GM12878 (cell line): ENCODE data around the gene KCTD12. TPM values are rescaled to one million over a fixed set of nuclear protein-coding genes. Genes with fewer than 3 reads are reported as not detected.

ENCODE experiments used
- ATAC-seq: fragments of 200-7000 bp; cut with Tn5 transposase; 3 replicates; pipeline ENCODE4 v1.9.1; 2020; ENCODE audit warnings: mild to moderate bottlenecking, moderate library complexity
- BruUV-seq: library from RNA; stranded (reverse); fragments of 400-500 nt; replicated peaks from 2 replicates; lab custom pipeline; 2021; lab: Mats Ljungman, UMichigan
- CTCF ChIA-PET: fragments of 300-600 bp; sonication (Branson Sonifier 250); formaldehyde crosslinking; extraction: SDS; loops from one replicate; lab custom pipeline; 2021; ENCODE audit warnings: inconsistent platforms; lab: Yijun Ruan, JAX
- POLR2A ChIA-PET: fragments of 350-600 bp; formaldehyde crosslinking; extraction: SDS; loops from one replicate; lab custom pipeline; 2021; ENCODE audit warnings: inconsistent platforms; lab: Charles Lee
- RAD21 ChIA-PET: fragments of 300-600 bp; sonication (Branson Sonifier 250); formaldehyde crosslinking; loops from one replicate; lab custom pipeline; 2023; ENCODE audit warnings: antibody characterized with exemption; ENCODE audit not compliant: unreplicated experiment; lab: Charles Lee
- SMC1A ChIA-PET: fragments of 300-600 bp; sonication (Branson Sonifier 250); formaldehyde crosslinking; loops from one replicate; lab custom pipeline; 2023; ENCODE audit not compliant: unreplicated experiment, uncharacterized antibody; lab: Charles Lee
- DNase-seq: peaks from one replicate; pipeline ENCODE4 v3.0.0-alpha.2; 2011; ENCODE audit warnings: low read depth, low spot score
- FAIRE-seq: peaks from 3 replicates; lab custom pipeline; 2011; peaks lifted over from hg19 to GRCh38; lab: Jason Lieb, UNC
- H2AFZ ChIP-seq: 2 replicates; pipeline ENCODE4 v1.6.0; 2011; ENCODE audit warnings: low read depth, low read length, control low read depth; ENCODE audit not compliant: control insufficient read depth
- H3K27ac ChIP-seq: 2 replicates; pipeline ENCODE4 v1.5.1; 2011; ENCODE audit warnings: control low read depth; ENCODE audit not compliant: control insufficient read depth, insufficient read depth
- H3K27me3 ChIP-seq, 2 experiments: replicated peaks in 1 of 2; 2 replicates each; pipeline versions ENCODE4 v1.6.0 to v1.6.1; 2011; ENCODE audit warnings: low read length in 1 of 2; ENCODE audit not compliant: control insufficient read depth in 2 of 2, insufficient read depth in 2 of 2
- H3K36me3 ChIP-seq, 2 experiments: 2 replicates each; pipeline ENCODE4 v1.5.1; 2011; ENCODE audit warnings: low read length in 1 of 2; ENCODE audit not compliant: control insufficient read depth in 2 of 2, insufficient read depth in 2 of 2
- H3K4me1 ChIP-seq: 2 replicates; pipeline ENCODE4 v1.6.1; 2011; ENCODE audit warnings: mild to moderate bottlenecking, low read length, moderate library complexity, mixed read lengths; ENCODE audit not compliant: control insufficient read depth, insufficient read depth
- H3K4me2 ChIP-seq: 2 replicates; pipeline ENCODE4 v1.6.0; 2011; ENCODE audit warnings: control low read depth; ENCODE audit not compliant: control insufficient read depth, insufficient read depth
- H3K4me3 ChIP-seq: fragments of 200-600 bp; sonication (generic); 2 replicates; pipeline ENCODE4 v1.5.1; 2016
- H3K79me2 ChIP-seq: 2 replicates; pipeline ENCODE4 v1.6.0; 2011; ENCODE audit warnings: low read length; ENCODE audit not compliant: control insufficient read depth, insufficient read depth
- H3K9ac ChIP-seq: 2 replicates; pipeline ENCODE4 v1.8.0; 2011; ENCODE audit warnings: low read length, control low read depth, mixed read lengths; ENCODE audit not compliant: control insufficient read depth, insufficient read depth
- H3K9me3 ChIP-seq: replicated peaks from 3 replicates; pipeline ENCODE4 v1.5.1; 2011; ENCODE audit warnings: mild to moderate bottlenecking, low read length; ENCODE audit not compliant: control insufficient read depth, insufficient read depth
- H4K20me1 ChIP-seq: 2 replicates; pipeline ENCODE4 v1.6.0; 2011; ENCODE audit not compliant: control insufficient read depth, insufficient read depth
- BCLAF1 ChIP-seq: fragments of 450-650 bp; IDR thresholded peaks from 2 replicates; pipeline ENCODE4 v1.6.1; 2017; ENCODE audit warnings: antibody characterized with exemption, mild to moderate bottlenecking, moderate library complexity
- ETV6 ChIP-seq, 2 experiments: fragments of 450-650 bp in 1 of 2; IDR thresholded peaks in 1 of 2; conservative IDR thresholded peaks in 1 of 2; 2 replicates each; pipeline ENCODE4 v1.6.1; 2014; ENCODE audit warnings: antibody characterized with exemption in 1 of 2, borderline replicate concordance in 1 of 2, low read depth in 1 of 2, mild to moderate bottlenecking in 1 of 2, moderate library complexity in 1 of 2
- MYB ChIP-seq: fragments of 150-350 bp; IDR thresholded peaks from 2 replicates; pipeline ENCODE4 v1.6.1; 2014; ENCODE audit warnings: mild to moderate bottlenecking, low read depth, low read length, borderline replicate concordance
- NKRF ChIP-seq: fragments of 450-650 bp; conservative IDR thresholded peaks from 2 replicates; pipeline ENCODE4 v1.6.1; 2017; ENCODE audit warnings: mild to moderate bottlenecking, moderate library complexity
- NR2F1 ChIP-seq: fragments of 450-650 bp; conservative IDR thresholded peaks from 2 replicates; pipeline ENCODE4 v1.6.1; 2017; ENCODE audit warnings: mild to moderate bottlenecking
- POLR2AphosphoS2 ChIP-seq: IDR thresholded peaks from 2 replicates; pipeline ENCODE4 v1.6.1; 2011; ENCODE audit warnings: low read depth, mild to moderate bottlenecking, low read length, improper control_type of control experiment, moderate library complexity
- RAD51 ChIP-seq: fragments of 450-650 bp; IDR thresholded peaks from 2 replicates; pipeline ENCODE4 v1.6.1; 2016; ENCODE audit warnings: moderate library complexity, mild to moderate bottlenecking, inconsistent platforms
- SREBF1 ChIP-seq: IDR thresholded peaks from 2 replicates; pipeline ENCODE4 v1.6.1; 2012; ENCODE audit warnings: mild to moderate bottlenecking, low read length
- ZBED1 ChIP-seq: IDR thresholded peaks from 2 replicates; pipeline ENCODE4 v1.6.1; 2016; ENCODE audit warnings: borderline replicate concordance
- ZBTB40 ChIP-seq: fragments of 450-650 bp; IDR thresholded peaks from 2 replicates; pipeline ENCODE4 v1.6.1; 2016; ENCODE audit warnings: mild to moderate bottlenecking, moderate library complexity, borderline replicate concordance
- ZNF217 ChIP-seq: fragments of 450-650 bp; IDR thresholded peaks from 2 replicates; pipeline ENCODE4 v1.6.1; 2017; ENCODE audit warnings: antibody characterized with exemption, mild to moderate bottlenecking
- WGBS: methylation state at CpG from one replicate; pipeline ENCODE4 v1.1.6; 2016; ENCODE audit warnings: low lambda C conversion rate; ENCODE audit not compliant: insufficient replicate concordance, insufficient coverage; ENCODE audit errors: missing lambda C conversion rate; 5-methylcytosine and 5-hydroxymethylcytosine counted together
- in situ Hi-C: fragments of 300-500 bp; cut with MboI; formaldehyde crosslinking; loops from 9 replicates; pipeline ENCODE4 v1.14.3; 2018; ENCODE audit warnings: mixed read lengths
- intact Hi-C: fragments of 100-400 bp; cut with micrococcal nuclease; formaldehyde crosslinking; loops from one replicate; pipeline ENCODE4 v1.14.2; 2022; ENCODE audit not compliant: unreplicated experiment
- polyA plus RNA-seq, 11 experiments: library from polyadenylated mRNA; depleted of rRNA in 4 of 11; unstranded in 6 of 11; stranded (reverse) in 5 of 11; fragments of >200 nt; fragmentation: Nextera tagmentation in 4 of 11; fragmentation: Illumina TruSeq in 1 of 11; extraction: Ambion mirVana in 4 of 11; extraction: Trizol in 1 of 11; gene quantifications; 1 replicate in 1 of 11; 2 replicates in 10 of 11; pipeline versions ENCODE4 v1.2.1 to v1.2.3, GENCODE V29; 2011 to 2016; ENCODE audit warnings: inconsistent platforms in 2 of 11, missing spikeins in 2 of 11, low read depth in 1 of 11
- total RNA-seq, 4 experiments: library from RNA; depleted of rRNA in 3 of 4; stranded (reverse); fragments of >200 nt in 3 of 4; fragmentation: Illumina TruSeq in 1 of 4; extraction: Trizol in 1 of 4; gene quantifications; 2 replicates each; pipeline versions ENCODE4 v1.2.1 to v1.2.3, GENCODE V29; 2013 to 2021
- TF ChIP-seq, protein P1 (sequence below): fragments of 150-350 bp; IDR thresholded peaks from 2 replicates; pipeline ENCODE4 v1.6.1; 2016; ENCODE audit warnings: low read depth, low read length

Gene KCTD12
- total and polyA plus RNA-seq, 10 of the 15 experiments (the other 5 are each of a cell fraction or from before 2014, with no cell fraction given): 0.24 to 2.9 (median 0.92) TPM

DNA sequence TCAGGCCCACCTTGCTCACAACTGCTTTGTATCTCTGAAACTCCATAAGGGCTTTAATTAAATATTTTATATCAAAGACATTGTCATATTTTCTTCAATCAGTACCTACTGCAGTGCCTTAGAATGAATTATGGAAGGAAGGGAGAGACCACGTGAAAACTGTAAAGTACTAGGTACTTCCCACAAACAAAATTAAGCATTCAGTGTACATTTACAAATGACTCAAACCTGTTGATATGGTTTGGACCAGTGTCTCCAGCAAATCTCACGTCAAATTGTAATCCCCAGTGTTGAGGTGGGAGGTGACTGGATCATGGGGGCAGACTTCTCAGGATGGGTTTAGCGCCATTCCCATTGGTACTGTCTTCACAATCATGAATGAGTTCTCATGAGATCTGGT lies 23.2 kb downstream of the KCTD12 start:
- no peaks in the 10 kb centered on the region for H3K79me2 ChIP-seq
- 39% methylated on average over 3 of the region's 3 CpGs for WGBS
- TF ChIP-seq MYB (no peak), ZNF217 (no peak), ETV6 (conservative IDR thresholded peaks at IDR 0.05 in 1 of 2, IDR thresholded peaks at IDR 0.05 in 1 of 2; ENCODE audit: borderline replicate concordance in 1 of 2, low read depth in 1 of 2) (no peak), BCLAF1 (no peak), POLR2AphosphoS2 (no peak), ZBED1 (no peak), RAD51 (no peak), ZBTB40 (no peak), SREBF1 (no peak), NKRF (no peak), NR2F1 (no peak)
- TF ChIP-seq, protein P1, sequence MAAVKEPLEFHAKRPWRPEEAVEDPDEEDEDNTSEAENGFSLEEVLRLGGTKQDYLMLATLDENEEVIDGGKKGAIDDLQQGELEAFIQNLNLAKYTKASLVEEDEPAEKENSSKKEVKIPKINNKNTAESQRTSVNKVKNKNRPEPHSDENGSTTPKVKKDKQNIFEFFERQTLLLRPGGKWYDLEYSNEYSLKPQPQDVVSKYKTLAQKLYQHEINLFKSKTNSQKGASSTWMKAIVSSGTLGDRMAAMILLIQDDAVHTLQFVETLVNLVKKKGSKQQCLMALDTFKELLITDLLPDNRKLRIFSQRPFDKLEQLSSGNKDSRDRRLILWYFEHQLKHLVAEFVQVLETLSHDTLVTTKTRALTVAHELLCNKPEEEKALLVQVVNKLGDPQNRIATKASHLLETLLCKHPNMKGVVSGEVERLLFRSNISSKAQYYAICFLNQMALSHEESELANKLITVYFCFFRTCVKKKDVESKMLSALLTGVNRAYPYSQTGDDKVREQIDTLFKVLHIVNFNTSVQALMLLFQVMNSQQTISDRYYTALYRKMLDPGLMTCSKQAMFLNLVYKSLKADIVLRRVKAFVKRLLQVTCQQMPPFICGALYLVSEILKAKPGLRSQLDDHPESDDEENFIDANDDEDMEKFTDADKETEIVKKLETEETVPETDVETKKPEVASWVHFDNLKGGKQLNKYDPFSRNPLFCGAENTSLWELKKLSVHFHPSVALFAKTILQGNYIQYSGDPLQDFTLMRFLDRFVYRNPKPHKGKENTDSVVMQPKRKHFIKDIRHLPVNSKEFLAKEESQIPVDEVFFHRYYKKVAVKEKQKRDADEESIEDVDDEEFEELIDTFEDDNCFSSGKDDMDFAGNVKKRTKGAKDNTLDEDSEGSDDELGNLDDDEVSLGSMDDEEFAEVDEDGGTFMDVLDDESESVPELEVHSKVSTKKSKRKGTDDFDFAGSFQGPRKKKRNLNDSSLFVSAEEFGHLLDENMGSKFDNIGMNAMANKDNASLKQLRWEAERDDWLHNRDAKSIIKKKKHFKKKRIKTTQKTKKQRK: no peak

More for the DNA sequence above, 23.2 kb downstream of the KCTD12 start:
- no peaks in the 10 kb centered on the region for H3K9me3 ChIP-seq
- ChIA-PET RAD21 (no interaction called here), CTCF (no interaction called here), POLR2A (no interaction called here), SMC1A (no interaction called here)
- intact Hi-C loops (no loop called here), in situ Hi-C loops (no loop called here)
- H3K4me3 ChIP-seq: no peak overlapping the region
- H3K36me3 ChIP-seq: no peaks in the 10 kb centered on the region
- DNase-seq: no peak
- no peak for ATAC-seq
- no peak overlapping the region for H3K9ac ChIP-seq
- no peaks in the 10 kb centered on the region for H4K20me1 ChIP-seq
- no peak overlapping the region for H3K4me2 ChIP-seq
- no TSS peak for BruUV-seq
- H2AFZ ChIP-seq: no peak overlapping the region
- H3K4me1 ChIP-seq: no peaks in the 10 kb centered on the region
- H3K27ac ChIP-seq: no peak overlapping the region
- no peak for FAIRE-seq
- no peaks in the 10 kb centered on the region; a peak in 1 of 4 replicates for H3K27me3 ChIP-seq
